Stimulated activated CD8-positive, alpha-beta memory T cell treated with anti-CD3 and anti-CD28 coated beads, Interleukin-15, amount 100 ng/mL, for 1 hour (primary cell): ENCODE measurements around the gene TNPO1.

Experiments used
- DNase-seq: peaks from one replicate; pipeline ENCODE4 v3.0.0-alpha.2; 2020; ENCODE audit warnings: low read depth

TNPO1 gene

GRCh38 chr5:72818866-72819534 lies 2.5 kb downstream of the TNPO1 start:
- DNase-seq, result peak; percentile 3

- no peak for DNase-seq
Observed at GRCh38 chr5:72821776-72822175, 5.3 kb downstream of the TNPO1 start.

- no peak for DNase-seq
Observed at GRCh38 chr5:72822944-72823343, 6.5 kb downstream of the TNPO1 start.

- no peak for DNase-seq
Observed at GRCh38 chr5:72829707-72830106, 13.2 kb downstream of the TNPO1 start.

GRCh38 chr5:72830362-72830761 lies 13.9 kb downstream of the TNPO1 start:
- no peak for DNase-seq

GRCh38 chr5:72831685-72832084 lies 15.2 kb downstream of the TNPO1 start:
- no peak for DNase-seq

GRCh38 chr5:72834924-72835323 lies 18.5 kb downstream of the TNPO1 start:
- DNase-seq, result no peak

- no peak for DNase-seq
Observed at GRCh38 chr5:72835633-72836032, 19.2 kb downstream of the TNPO1 start.

- no peak for DNase-seq
Observed at GRCh38 chr5:72836810-72837209, 20.3 kb downstream of the TNPO1 start.

- DNase-seq, result no peak
Observed at GRCh38 chr5:72837524-72838096, 21.1 kb downstream of the TNPO1 start.

GRCh38 chr5:72840041-72840440 lies 23.6 kb downstream of the TNPO1 start:
- no peak for DNase-seq

GRCh38 chr5:72841756-72842535 lies 25.5 kb downstream of the TNPO1 start:
- no peak for DNase-seq

GRCh38 chr5:72842816-72843215 lies 26.4 kb downstream of the TNPO1 start:
- DNase-seq, result no peak

GRCh38 chr5:72844218-72844603 lies 27.8 kb downstream of the TNPO1 start:
- no peak for DNase-seq

- DNase-seq, result no peak
Observed at GRCh38 chr5:72845889-72846288, 29.4 kb downstream of the TNPO1 start.

GRCh38 chr5:72846483-72846882 lies 30.0 kb downstream of the TNPO1 start:
- DNase-seq, result no peak

GRCh38 chr5:72847439-72847838 lies 31.0 kb downstream of the TNPO1 start:
- DNase-seq, result no peak

GRCh38 chr5:72847989-72848473 lies 31.6 kb downstream of the TNPO1 start:
- DNase-seq, result peak; percentile 73

- DNase-seq, result no peak
Observed at GRCh38 chr5:72848474-72849428, 32.3 kb downstream of the TNPO1 start.

GRCh38 chr5:72849546-72849945 lies 33.1 kb downstream of the TNPO1 start:
- DNase-seq, result no peak

GRCh38 chr5:72850113-72850512 lies 33.7 kb downstream of the TNPO1 start:
- no peak for DNase-seq

GRCh38 chr5:72852356-72852755 lies 35.9 kb downstream of the TNPO1 start:
- DNase-seq, result no peak
